ENCODE data around the gene VASH1. TPM values are rescaled to one million over a fixed set of nuclear protein-coding genes. Genes with fewer than 3 reads are reported as not detected.

Gene VASH1
- total RNA-seq, 2 donors from 2014 or later = 10.3 to 19.8 TPM

DNA sequence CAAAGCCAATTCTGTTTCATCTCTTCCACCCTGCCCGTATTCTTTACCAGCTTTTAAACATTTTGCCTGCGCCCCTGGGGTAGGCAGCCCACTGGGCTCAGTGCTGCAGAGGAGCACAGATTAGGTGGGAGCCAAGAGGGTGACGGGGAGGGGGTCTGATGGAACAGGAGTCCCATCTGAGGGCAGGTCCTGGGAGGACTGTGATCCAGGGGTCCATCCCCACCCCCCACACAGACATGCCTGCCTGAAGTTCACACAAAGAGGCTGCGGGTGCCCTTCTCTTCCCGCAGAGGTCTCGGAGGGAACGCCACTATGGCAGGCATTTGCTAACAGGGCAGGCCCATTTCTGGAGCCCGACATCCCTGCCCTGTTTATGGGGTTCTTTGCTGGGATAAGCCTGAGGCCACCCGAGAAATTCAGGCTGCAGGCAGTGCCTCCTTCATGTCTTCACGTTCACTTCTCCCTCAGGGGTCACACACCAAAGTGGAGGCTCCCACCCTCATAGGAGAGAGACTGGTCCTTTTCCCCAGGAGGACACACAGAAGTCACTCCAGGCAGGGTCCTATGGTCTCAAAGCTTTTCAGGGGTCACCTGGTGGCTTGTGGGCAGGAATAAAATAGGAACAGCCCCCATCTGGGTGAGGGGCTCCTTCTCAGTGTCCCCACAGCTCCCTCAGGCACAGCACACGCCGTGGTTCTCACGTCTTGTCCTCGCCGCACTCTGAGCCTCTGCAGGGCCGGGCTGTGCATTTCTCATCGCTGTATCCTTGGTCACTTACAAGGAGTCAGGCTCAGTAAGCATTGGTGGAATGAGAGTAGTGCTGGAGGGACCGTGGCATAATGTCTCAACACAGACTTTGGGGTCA is 12.9 kb downstream of the VASH1 start:
- peak; percentile 49 for DNase-seq
- TF ChIP-seq, protein P1, sequence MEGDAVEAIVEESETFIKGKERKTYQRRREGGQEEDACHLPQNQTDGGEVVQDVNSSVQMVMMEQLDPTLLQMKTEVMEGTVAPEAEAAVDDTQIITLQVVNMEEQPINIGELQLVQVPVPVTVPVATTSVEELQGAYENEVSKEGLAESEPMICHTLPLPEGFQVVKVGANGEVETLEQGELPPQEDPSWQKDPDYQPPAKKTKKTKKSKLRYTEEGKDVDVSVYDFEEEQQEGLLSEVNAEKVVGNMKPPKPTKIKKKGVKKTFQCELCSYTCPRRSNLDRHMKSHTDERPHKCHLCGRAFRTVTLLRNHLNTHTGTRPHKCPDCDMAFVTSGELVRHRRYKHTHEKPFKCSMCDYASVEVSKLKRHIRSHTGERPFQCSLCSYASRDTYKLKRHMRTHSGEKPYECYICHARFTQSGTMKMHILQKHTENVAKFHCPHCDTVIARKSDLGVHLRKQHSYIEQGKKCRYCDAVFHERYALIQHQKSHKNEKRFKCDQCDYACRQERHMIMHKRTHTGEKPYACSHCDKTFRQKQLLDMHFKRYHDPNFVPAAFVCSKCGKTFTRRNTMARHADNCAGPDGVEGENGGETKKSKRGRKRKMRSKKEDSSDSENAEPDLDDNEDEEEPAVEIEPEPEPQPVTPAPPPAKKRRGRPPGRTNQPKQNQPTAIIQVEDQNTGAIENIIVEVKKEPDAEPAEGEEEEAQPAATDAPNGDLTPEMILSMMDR (conservative IDR thresholded peaks at IDR 0.05) = no peak
- no peaks in the 10 kb centered on the region for H3K36me3 Mint-ChIP-seq (ENCODE audit: low read depth)
- H3K9me3 Mint-ChIP-seq = no peaks in the 10 kb centered on the region
- Histone ChIP-seq H3K9me3 (ENCODE audit: control insufficient read depth, low read length) (no peaks in the 10 kb centered on the region), H3K4me1 (ENCODE audit: control insufficient read depth, insufficient read depth, low read length) (peaks cover 6% of the 10 kb centered on the region), H3K4me3 (ENCODE audit: low read length) (no peak overlapping the region), H3K27me3 (ENCODE audit: control insufficient read depth, insufficient read depth, low read length, poor library complexity, severe bottlenecking) (no peaks in the 10 kb centered on the region), H3K27ac (ENCODE audit: low read depth, low read length) (no peak overlapping the region), H3K36me3 (ENCODE audit: control insufficient read depth, insufficient read depth, low read length) (no peaks in the 10 kb centered on the region), H3K9ac (ENCODE audit: extremely low read depth, low read length, poor library complexity, severe bottlenecking) (no peak overlapping the region)
- H3K27ac Mint-ChIP-seq = no peak overlapping the region
- 92 to 100% methylated on average over 7 to 18 of the region's 18 CpGs for WGBS, 2 experiments (ENCODE audit: insufficient coverage in 1 of 2, insufficient read length in 1 of 2)
- peaks cover 20% of the 10 kb centered on the region for H3K4me1 Mint-ChIP-seq
- peaks cover 2% of the 10 kb centered on the region for H3K27me3 Mint-ChIP-seq (ENCODE audit: insufficient read depth)
- H3K4me3 Mint-ChIP-seq = no peak overlapping the region

DNA sequence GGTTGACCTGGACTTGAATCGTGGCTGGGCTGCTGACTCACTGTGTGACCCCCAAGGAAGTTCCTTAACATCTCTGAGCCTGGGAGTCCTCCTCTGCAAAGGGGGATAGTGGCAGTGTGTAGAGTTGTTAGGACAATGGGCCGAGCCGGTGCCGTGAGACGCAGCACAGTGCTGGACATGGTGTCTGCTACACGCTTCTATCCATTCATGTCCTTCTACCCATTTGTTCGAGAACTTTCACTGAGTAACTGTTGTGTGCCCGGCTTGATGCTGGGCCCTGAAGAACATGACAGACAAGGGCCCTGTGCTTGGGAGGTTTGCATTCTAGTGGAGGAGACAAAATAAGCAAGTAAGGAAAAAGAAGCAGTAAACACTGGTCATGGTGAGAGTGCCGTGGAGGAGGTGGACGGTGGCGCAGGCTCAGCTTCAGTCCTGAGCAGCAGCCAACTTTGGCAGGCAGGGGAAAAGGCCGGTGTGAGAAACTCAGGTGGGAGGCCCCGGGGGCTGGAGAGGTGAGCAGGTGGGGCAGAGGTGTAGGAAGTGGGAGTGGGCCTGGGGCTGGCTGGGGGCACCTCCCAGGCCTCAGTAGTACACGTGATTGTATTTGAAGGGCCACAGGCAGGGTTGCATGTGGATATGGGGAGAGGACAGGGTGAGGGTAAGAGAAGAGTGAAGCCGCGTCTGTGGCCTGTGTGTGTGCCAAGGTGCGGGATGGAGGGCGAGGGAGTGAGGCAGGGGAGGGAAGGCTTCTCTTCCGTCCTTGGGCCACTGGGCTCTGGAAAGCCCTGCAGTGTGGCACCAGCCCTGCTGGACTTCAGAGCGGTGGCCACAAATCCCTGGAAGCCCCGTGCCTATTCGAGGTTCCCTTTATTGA is 13.8 kb downstream of the VASH1 start:
- peak; percentile 50 for DNase-seq
- Histone ChIP-seq H3K9ac (ENCODE audit: extremely low read depth, low read length, poor library complexity, severe bottlenecking) (no peak overlapping the region), H3K4me3 (ENCODE audit: low read length) (no peak overlapping the region), H3K4me1 (ENCODE audit: control insufficient read depth, insufficient read depth, low read length) (peaks cover 6% of the 10 kb centered on the region), H3K27ac (ENCODE audit: low read depth, low read length) (no peak overlapping the region), H3K36me3 (ENCODE audit: control insufficient read depth, insufficient read depth, low read length) (no peaks in the 10 kb centered on the region), H3K27me3 (ENCODE audit: control insufficient read depth, insufficient read depth, low read length, poor library complexity, severe bottlenecking) (no peaks in the 10 kb centered on the region), H3K9me3 (ENCODE audit: control insufficient read depth, low read length) (no peaks in the 10 kb centered on the region)
- WGBS, 2 experiments (ENCODE audit: insufficient coverage in 1 of 2, insufficient read length in 1 of 2) = 91 to 95% methylated on average over 12 to 22 of the region's 22 CpGs
- Mint-ChIP-seq H3K4me3 (no peak overlapping the region), H3K27me3 (ENCODE audit: insufficient read depth) (peaks cover 2% of the 10 kb centered on the region), H3K27ac (no peak overlapping the region), H3K36me3 (ENCODE audit: low read depth) (peaks cover under 1% of the 10 kb centered on the region), H3K9me3 (no peaks in the 10 kb centered on the region), H3K4me1 (peaks cover 20% of the 10 kb centered on the region)
- TF ChIP-seq, protein P1 (conservative IDR thresholded peaks at IDR 0.05) = no peak

DNA sequence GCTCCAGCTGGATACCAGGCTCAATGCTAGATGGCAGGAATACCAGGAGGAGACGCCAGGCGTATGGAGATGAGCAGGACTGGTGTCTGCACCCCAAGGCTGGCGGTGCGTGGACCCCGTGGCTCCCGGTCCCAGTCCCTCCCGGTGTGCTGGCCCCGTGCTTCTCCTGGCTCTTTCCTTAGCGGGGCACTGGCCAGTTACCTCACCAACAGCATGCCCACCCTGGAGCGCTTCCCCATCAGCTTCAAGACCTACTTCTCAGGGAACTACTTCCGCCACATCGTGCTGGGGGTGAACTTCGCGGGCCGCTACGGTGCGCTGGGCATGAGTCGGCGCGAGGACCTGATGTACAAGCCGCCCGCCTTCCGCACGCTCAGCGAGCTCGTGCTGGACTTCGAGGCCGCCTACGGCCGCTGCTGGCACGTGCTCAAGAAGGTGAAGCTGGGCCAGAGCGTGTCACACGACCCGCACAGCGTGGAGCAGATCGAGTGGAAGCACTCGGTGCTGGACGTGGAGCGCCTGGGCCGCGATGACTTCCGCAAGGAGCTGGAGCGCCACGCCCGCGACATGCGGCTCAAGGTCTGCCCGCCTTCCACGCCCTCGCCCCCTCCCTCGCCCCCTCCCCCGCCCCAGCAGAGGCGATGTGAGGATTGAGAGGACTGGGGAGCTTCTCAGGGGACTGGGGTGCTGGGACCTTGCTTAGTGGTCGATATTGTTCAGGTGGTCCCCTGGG is 14.6 kb downstream of the VASH1 start:
- Mint-ChIP-seq H3K4me3 (no peak overlapping the region), H3K36me3 (ENCODE audit: low read depth) (peaks cover 8% of the 10 kb centered on the region), H3K27me3 (ENCODE audit: insufficient read depth) (no peaks in the 10 kb centered on the region), H3K9me3 (no peaks in the 10 kb centered on the region), H3K4me1 (peaks cover 20% of the 10 kb centered on the region), H3K27ac (no peak overlapping the region)
- Histone ChIP-seq H3K4me3 (ENCODE audit: low read length) (no peak overlapping the region), H3K9me3 (ENCODE audit: control insufficient read depth, low read length) (no peaks in the 10 kb centered on the region), H3K36me3 (ENCODE audit: control insufficient read depth, insufficient read depth, low read length) (no peaks in the 10 kb centered on the region), H3K9ac (ENCODE audit: extremely low read depth, low read length, poor library complexity, severe bottlenecking) (no peak overlapping the region), H3K27ac (ENCODE audit: low read depth, low read length) (no peak overlapping the region), H3K27me3 (ENCODE audit: control insufficient read depth, insufficient read depth, low read length, poor library complexity, severe bottlenecking) (no peaks in the 10 kb centered on the region), H3K4me1 (ENCODE audit: control insufficient read depth, insufficient read depth, low read length) (peaks cover 6% of the 10 kb centered on the region)
- WGBS, 2 experiments (ENCODE audit: insufficient coverage in 1 of 2, insufficient read length in 1 of 2) = 94 to 96% methylated on average over 37 to 54 of the region's 54 CpGs
- peak; percentile 44 for DNase-seq
- TF ChIP-seq, protein P1 (conservative IDR thresholded peaks at IDR 0.05) = no peak
